Type B pancreatic cell (in vitro differentiated cells): ENCODE results near the gene KIRREL3. TPM values are rescaled to one million over a fixed set of nuclear protein-coding genes. Genes with fewer than 3 reads are reported as not detected.

Experiments used
- DNase-seq: peaks from one replicate; pipeline ENCODE4 v3.0.0; 2021; ENCODE audit warnings: mixed read lengths; ENCODE audit not compliant: unreplicated experiment; ENCODE audit errors: extremely low spot score
- H3K27ac Mint-ChIP-seq: 2 replicates; pipeline ENCODE4 v1.8.0; 2021; ENCODE audit warnings: mild to moderate bottlenecking, mixed read lengths
- H3K27me3 Mint-ChIP-seq: 2 replicates; pipeline ENCODE4 v1.8.0; 2021; ENCODE audit warnings: mixed read lengths
- H3K36me3 Mint-ChIP-seq: 2 replicates; pipeline ENCODE4 v1.8.0; 2021; ENCODE audit warnings: mixed read lengths
- H3K4me1 Mint-ChIP-seq: one replicate; pipeline ENCODE4 v1.8.0; 2021; ENCODE audit warnings: mixed read lengths; ENCODE audit not compliant: unreplicated experiment
- H3K4me3 Mint-ChIP-seq: 2 replicates; pipeline ENCODE4 v1.8.0; 2021; ENCODE audit warnings: mild to moderate bottlenecking, mixed read lengths
- H3K9me3 Mint-ChIP-seq: 2 replicates; pipeline ENCODE4 v1.8.0; 2021; ENCODE audit warnings: mixed read lengths
- total RNA-seq: library from RNA; stranded (reverse); gene quantifications from 2 replicates; pipeline ENCODE4 v1.2.1, GENCODE V29; 2021; ENCODE audit warnings: low replicate concordance
- TF ChIP-seq, protein P1 (sequence below): fragments of 200-600 bp; sonication (generic); conservative IDR thresholded peaks from 2 replicates; pipeline ENCODE4 v1.5.0; 2021; ENCODE audit warnings: antibody characterized with exemption, mild to moderate bottlenecking

The KIRREL3 gene
- total RNA-seq, 1 donor from 2014 or later = 4.1 TPM

DNA sequence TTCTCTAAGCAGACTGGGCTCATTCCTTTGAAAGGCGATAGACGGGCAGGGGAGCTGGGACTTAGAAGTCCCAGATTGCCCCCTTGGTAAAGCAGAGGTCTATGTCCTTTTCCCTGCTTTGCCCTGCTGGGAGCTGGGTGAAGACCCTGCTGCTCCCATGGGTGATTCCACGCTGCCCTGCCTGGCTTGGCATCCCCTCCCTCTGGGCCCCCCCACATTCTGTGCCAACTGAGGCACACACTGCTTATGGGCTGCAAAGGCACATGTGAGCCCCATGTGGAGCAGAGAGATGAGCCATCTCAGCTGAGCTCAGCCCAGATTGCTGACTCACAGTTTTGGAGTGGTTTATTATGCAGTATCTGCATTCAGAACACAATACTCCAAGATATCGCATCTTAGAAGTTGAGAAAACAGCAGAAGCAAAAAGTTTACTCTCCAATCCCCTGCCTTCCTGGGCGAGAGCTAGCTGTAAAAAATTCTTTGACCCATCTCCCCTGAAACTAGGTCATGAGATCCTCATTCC, 517.9 kb downstream of the KIRREL3 start:
- DNase-seq = no peak
- Mint-ChIP-seq H3K4me1 (peaks cover 34% of the 10 kb centered on the region), H3K27ac (no peak overlapping the region), H3K4me3 (no peak overlapping the region), H3K9me3 (no peaks in the 10 kb centered on the region), H3K27me3 (peaks cover 12% of the 10 kb centered on the region), H3K36me3 (no peaks in the 10 kb centered on the region)
- TF ChIP-seq, protein P1, sequence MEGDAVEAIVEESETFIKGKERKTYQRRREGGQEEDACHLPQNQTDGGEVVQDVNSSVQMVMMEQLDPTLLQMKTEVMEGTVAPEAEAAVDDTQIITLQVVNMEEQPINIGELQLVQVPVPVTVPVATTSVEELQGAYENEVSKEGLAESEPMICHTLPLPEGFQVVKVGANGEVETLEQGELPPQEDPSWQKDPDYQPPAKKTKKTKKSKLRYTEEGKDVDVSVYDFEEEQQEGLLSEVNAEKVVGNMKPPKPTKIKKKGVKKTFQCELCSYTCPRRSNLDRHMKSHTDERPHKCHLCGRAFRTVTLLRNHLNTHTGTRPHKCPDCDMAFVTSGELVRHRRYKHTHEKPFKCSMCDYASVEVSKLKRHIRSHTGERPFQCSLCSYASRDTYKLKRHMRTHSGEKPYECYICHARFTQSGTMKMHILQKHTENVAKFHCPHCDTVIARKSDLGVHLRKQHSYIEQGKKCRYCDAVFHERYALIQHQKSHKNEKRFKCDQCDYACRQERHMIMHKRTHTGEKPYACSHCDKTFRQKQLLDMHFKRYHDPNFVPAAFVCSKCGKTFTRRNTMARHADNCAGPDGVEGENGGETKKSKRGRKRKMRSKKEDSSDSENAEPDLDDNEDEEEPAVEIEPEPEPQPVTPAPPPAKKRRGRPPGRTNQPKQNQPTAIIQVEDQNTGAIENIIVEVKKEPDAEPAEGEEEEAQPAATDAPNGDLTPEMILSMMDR = no peak

DNA sequence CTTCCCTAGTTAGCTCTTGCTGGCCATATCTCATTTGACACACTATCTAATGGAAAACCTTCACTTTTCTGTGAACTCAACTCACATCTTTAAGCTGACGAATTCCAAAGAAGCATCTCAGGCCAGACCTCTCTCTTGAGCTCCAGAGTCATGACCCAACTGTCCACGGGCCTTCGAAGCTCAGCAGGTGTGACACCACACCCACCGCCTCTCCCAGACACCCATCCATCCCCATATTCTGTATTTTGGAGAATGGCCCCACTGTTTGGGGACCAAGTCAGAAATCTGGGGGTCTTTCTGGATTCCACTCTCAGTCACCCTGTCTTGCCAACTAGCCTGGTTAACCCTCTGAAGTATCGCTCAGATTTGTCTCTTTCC, 519.3 kb downstream of the KIRREL3 start:
- H3K4me3 Mint-ChIP-seq = no peak overlapping the region
- H3K27me3 Mint-ChIP-seq = peaks cover 12% of the 10 kb centered on the region
- no peak for DNase-seq
- H3K4me1 Mint-ChIP-seq = peaks cover 27% of the 10 kb centered on the region
- no peak overlapping the region for H3K27ac Mint-ChIP-seq
- TF ChIP-seq, protein P1 = no peak
- no peaks in the 10 kb centered on the region for H3K36me3 Mint-ChIP-seq
- H3K9me3 Mint-ChIP-seq = no peaks in the 10 kb centered on the region

DNA sequence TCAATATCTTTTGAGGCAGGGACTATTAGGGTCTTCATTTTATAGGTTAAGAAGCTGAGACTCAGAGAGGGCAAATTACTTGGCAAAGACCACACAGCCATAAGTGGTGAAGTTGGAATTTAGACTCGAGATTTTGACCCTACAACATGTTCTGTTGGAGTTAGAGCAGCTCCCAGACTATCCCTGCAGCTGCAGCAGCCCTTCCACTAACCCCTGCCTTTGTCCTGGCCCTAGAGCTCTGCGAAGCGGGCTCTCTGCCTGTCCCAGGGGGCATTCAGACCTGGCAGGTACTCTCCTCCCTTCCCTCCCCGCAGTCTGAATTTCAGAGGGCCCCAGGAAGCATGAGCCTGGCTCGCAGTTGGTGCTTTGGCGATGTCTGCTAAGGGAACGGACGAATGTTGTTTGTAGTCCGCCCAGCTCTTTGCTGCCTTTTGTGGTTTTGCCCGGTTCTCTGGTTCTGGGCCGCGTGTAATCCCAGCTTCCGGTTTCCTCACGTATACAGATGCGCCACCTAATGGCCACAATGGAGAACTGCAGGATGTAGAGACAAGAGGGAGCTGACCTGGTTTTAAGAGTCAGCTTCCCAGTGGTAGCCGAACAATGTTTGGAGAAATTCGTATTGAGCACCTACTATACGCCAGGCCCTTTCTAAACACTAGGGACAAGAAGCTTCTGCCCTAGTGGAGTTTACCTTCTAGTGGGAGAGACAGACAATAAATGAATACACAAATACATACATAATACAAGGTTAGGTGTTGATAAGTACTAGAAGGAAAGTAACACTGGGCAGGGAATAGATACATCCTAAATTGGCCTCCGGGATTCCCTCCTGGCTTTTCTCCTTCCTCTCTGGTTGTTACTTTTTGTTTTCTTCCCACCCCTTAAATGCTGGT, 519.9 kb downstream of the KIRREL3 start:
- no peaks in the 10 kb centered on the region for H3K9me3 Mint-ChIP-seq
- peaks cover 24% of the 10 kb centered on the region for H3K4me1 Mint-ChIP-seq
- no peaks in the 10 kb centered on the region for H3K36me3 Mint-ChIP-seq
- H3K27me3 Mint-ChIP-seq = peaks cover 12% of the 10 kb centered on the region
- H3K4me3 Mint-ChIP-seq = peak overlapping the region; percentile 35
- peak overlapping the region; percentile 74 for H3K27ac Mint-ChIP-seq
- DNase-seq = no peak
- TF ChIP-seq, protein P1 = peak; percentile 96

DNA sequence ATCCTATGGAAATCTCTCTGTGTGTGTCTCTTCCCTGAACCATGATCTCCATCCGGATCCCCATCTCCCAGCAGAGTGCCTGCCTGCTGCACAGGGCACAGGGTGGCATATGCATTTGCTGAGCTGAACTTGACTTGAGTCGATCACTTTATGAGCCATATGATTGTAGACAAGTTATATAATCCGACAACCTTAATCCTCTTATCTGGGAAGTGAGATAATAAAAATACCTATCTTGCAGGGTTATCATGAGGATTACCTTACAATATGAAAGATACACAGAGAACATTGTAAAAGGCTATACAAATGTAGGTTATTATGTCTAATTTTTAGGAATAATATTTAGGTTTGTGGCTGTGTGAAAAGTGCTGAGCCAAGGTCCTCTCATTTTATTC, 520.6 kb downstream of the KIRREL3 start:
- Mint-ChIP-seq H3K9me3 (no peaks in the 10 kb centered on the region), H3K4me3 (no peak overlapping the region), H3K27ac (no peak overlapping the region), H3K36me3 (no peaks in the 10 kb centered on the region), H3K4me1 (peaks cover 18% of the 10 kb centered on the region), H3K27me3 (peaks cover 6% of the 10 kb centered on the region)
- TF ChIP-seq, protein P1 = no peak
- no peak for DNase-seq

DNA sequence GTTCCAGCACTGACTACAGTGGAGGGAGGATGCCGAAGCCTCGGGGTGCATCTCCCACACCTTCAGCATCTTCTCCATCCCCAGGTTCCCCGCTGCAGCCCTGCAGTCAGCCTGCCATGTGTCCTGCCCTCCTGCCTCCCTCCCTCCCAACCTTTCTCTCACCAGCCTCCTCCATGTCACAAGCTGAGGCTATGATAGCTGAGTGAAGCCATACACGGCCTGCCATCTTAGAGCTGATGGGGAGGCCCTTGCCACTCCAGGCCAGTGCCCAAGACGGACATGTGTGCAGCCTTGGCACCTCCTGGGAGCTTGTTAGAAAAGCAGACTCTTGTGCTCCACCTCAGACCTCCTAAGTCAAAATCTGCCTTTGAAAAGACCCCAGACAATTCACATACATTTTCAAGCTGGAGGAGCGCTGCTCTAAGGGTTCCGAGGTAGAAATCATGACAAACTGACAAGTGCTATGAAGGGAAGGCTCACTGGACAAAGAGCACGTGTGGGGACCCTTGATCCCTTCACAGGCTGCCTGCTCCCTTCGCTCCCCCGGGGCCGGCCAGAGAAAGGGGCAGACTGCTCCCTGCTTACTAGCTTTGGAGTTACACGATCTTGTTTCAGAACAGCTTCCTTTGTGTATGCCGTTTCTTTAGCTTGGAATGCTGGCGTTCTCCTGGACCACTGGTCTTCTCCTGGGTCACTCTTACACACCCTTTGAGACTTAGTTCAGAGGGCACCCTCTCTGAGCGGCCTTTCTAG, 521.2 kb downstream of the KIRREL3 start:
- peaks cover 17% of the 10 kb centered on the region for H3K4me1 Mint-ChIP-seq
- H3K27me3 Mint-ChIP-seq = peaks cover 6% of the 10 kb centered on the region
- no peaks in the 10 kb centered on the region for H3K9me3 Mint-ChIP-seq
- no peak overlapping the region for H3K4me3 Mint-ChIP-seq
- TF ChIP-seq, protein P1 = no peak
- no peak overlapping the region for H3K27ac Mint-ChIP-seq
- DNase-seq = no peak
- no peaks in the 10 kb centered on the region for H3K36me3 Mint-ChIP-seq
